Peyer's patch (tissue), 4 donors: ENCODE measurements around the gene TSPEAR.

ENCODE experiments used
- CTCF ChIP-seq, 6 experiments: fragments of 450-650 bp in 4 of 6; fragments of 200-600 bp in 2 of 6; sonication (generic) in 1 of 6; IDR thresholded peaks; one replicate each; pipeline ENCODE4 v1.5.1; 2017 to 2019; ENCODE audit warnings: antibody characterized with exemption in 6 of 6, mild to moderate bottlenecking in 3 of 6, moderate library complexity in 1 of 6
- POLR2A ChIP-seq, 2 donors: fragments of 450-650 bp; IDR thresholded peaks; one replicate each; pipeline ENCODE4 v1.5.1; 2017; ENCODE audit warnings: antibody characterized with exemption in 2 of 2, mild to moderate bottlenecking in 2 of 2, moderate library complexity in 2 of 2

GRCh38 chr21:44686843-44687561 lies 24.4 kb downstream of the TSPEAR start:
- no peak for TF ChIP-seq CTCF (IDR thresholded peaks at IDR 0.05)
- no peak for TF ChIP-seq POLR2A (IDR thresholded peaks at IDR 0.05)
